WTC11 (cell line): ENCODE data around the gene RNF212. TPM values are rescaled to one million over a fixed set of nuclear protein-coding genes. Genes with fewer than 3 reads are reported as not detected.
A peak's percentile ranks its signal among the peaks of the same experiment; 100 is the strongest.

ENCODE experiments used
- ATAC-seq: fragments of 200-7000 bp; cut with Tn5 transposase; 2 replicates; pipeline ENCODE4 v1.10.0; 2021; ENCODE audit warnings: mild to moderate bottlenecking, moderate library complexity
- CTCF ChIA-PET: fragments of 300-600 bp; sonication (Branson Sonifier 250); formaldehyde crosslinking; loops from one replicate; lab custom pipeline; 2021; ENCODE audit warnings: antibody characterized with exemption; lab: Charles Lee
- POLR2A ChIA-PET: fragments of 350-600 bp; sonication (Branson Sonifier 250); formaldehyde crosslinking; loops from one replicate; lab custom pipeline; 2021; ENCODE audit warnings: antibody characterized with exemption; lab: Charles Lee
- DNase-seq: peaks from one replicate; pipeline ENCODE4 v3.0.0; 2021; ENCODE audit warnings: low spot score
- H3K27ac Mint-ChIP-seq: 2 replicates; pipeline ENCODE4 v1.8.0; 2021; ENCODE audit warnings: mixed read lengths
- H3K27me3 Mint-ChIP-seq: 2 replicates; pipeline ENCODE4 v1.8.0; 2021; ENCODE audit warnings: low read depth, mild to moderate bottlenecking, moderate library complexity, mixed read lengths
- H3K36me3 Mint-ChIP-seq: 2 replicates; pipeline ENCODE4 v1.8.0; 2021; ENCODE audit warnings: mixed read lengths
- H3K4me1 Mint-ChIP-seq: 2 replicates; pipeline ENCODE4 v1.8.0; 2022; ENCODE audit warnings: mixed read lengths
- H3K4me3 Mint-ChIP-seq: 2 replicates; pipeline ENCODE4 v1.8.0; 2021; ENCODE audit warnings: mild to moderate bottlenecking, moderate library complexity, mixed read lengths
- H3K9me3 Mint-ChIP-seq: 2 replicates; pipeline ENCODE4 v1.8.0; 2021; ENCODE audit warnings: mixed read lengths
- AR ChIP-seq: fragments of 250-450 bp; sonication (Bioruptor Pico); IDR thresholded peaks from 2 replicates; pipeline ENCODE4 v1.9.0; 2021; ENCODE audit warnings: mild to moderate bottlenecking
- CTCF ChIP-seq: fragments of 200-600 bp; IDR thresholded peaks from 2 replicates; pipeline ENCODE4 v1.8.0; 2022; ENCODE audit warnings: antibody characterized with exemption
- FOXK1 ChIP-seq: sonication (generic); formaldehyde crosslinking; IDR thresholded peaks from 2 replicates; pipeline ENCODE4 v1.8.0; 2022; ENCODE audit warnings: mild to moderate bottlenecking, moderate library complexity, missing genetic modification reagents
- GABPB1 ChIP-seq: sonication (generic); formaldehyde crosslinking; IDR thresholded peaks from 2 replicates; pipeline ENCODE4 v1.8.1; 2023; ENCODE audit warnings: mild to moderate bottlenecking, missing genetic modification reagents
- SMAD4 ChIP-seq: sonication (generic); formaldehyde crosslinking; IDR thresholded peaks from 2 replicates; pipeline ENCODE4 v1.8.0; 2022; ENCODE audit warnings: mild to moderate bottlenecking, missing genetic modification reagents
- ZNF121 ChIP-seq: sonication (generic); formaldehyde crosslinking; IDR thresholded peaks from 2 replicates; pipeline ENCODE4 v1.8.0; 2023; ENCODE audit warnings: missing genetic modification reagents
- ZNF263 ChIP-seq: sonication (generic); formaldehyde crosslinking; IDR thresholded peaks from 2 replicates; pipeline ENCODE4 v1.8.1; 2022; ENCODE audit warnings: low read depth, mild to moderate bottlenecking, moderate library complexity, missing genetic modification reagents
- ZNF317 ChIP-seq: sonication (generic); formaldehyde crosslinking; IDR thresholded peaks from 2 replicates; pipeline ENCODE4 v1.8.1; 2023; ENCODE audit warnings: low read depth, mild to moderate bottlenecking, moderate library complexity, missing genetic modification reagents, borderline replicate concordance
- total RNA-seq: library from RNA; stranded (reverse); gene quantifications from 3 replicates; pipeline ENCODE4 v1.2.3, GENCODE V29; 2021
- TF ChIP-seq, protein P1 (sequence below): sonication (generic); formaldehyde crosslinking; IDR thresholded peaks from 2 replicates; pipeline ENCODE4 v1.8.1; 2022; ENCODE audit warnings: low read depth, mild to moderate bottlenecking, moderate library complexity, missing genetic modification reagents, borderline replicate concordance
- TF ChIP-seq, protein P2 (sequence below): sonication (generic); formaldehyde crosslinking; IDR thresholded peaks from 2 replicates; pipeline ENCODE4 v1.8.1; 2022; ENCODE audit warnings: missing genetic modification reagents, borderline replicate concordance

RNF212 gene
- total RNA-seq, 1 experiment from 2014 or later, result 1.0 TPM

DNA sequence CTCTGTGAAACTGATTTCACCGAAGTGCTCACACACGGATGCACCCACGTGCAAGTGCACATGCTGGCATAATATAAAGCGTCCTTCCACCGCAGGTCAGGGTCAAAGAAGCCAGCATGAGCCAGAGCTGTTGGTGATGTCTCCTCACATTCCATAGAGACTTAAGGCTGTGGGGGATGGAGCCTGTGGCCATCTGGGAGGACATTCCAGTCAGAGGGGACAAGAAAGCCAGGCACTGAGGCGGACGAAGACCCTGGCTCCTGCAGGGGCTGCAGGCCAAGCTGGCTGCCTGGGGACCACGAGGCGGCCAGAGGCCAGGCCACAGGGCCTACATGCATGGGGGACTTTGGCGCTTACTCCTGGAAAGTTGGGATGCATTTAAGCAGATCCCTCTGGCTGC, 7.7 kb downstream of the RNF212 start:
- TF ChIP-seq, protein P1, sequence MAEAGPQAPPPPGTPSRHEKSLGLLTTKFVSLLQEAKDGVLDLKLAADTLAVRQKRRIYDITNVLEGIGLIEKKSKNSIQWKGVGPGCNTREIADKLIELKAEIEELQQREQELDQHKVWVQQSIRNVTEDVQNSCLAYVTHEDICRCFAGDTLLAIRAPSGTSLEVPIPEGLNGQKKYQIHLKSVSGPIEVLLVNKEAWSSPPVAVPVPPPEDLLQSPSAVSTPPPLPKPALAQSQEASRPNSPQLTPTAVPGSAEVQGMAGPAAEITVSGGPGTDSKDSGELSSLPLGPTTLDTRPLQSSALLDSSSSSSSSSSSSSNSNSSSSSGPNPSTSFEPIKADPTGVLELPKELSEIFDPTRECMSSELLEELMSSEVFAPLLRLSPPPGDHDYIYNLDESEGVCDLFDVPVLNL (CRISPR knock-in tag), result no peak
- TF ChIP-seq ZNF121, result no peak
- TF ChIP-seq SMAD4 (CRISPR knock-in tag), result no peak
- no peak for TF ChIP-seq AR (CRISPR knock-in tag)
- no peak for TF ChIP-seq CTCF
- peaks cover 8% of the 10 kb centered on the region; the same call in 1 of the 2 replicates for H3K9me3 Mint-ChIP-seq
- ChIA-PET CTCF (interaction anchor here (1.4 to 2.3 kb wide), 4 partner anchors 9 to 26 kb away, joined by 3 to 10 read pairs (median 6); no protein-coding TSS in a partner anchor), POLR2A (no interaction called here)
- no peak overlapping the region for H3K4me3 Mint-ChIP-seq
- H3K27ac Mint-ChIP-seq, result no peak overlapping the region
- ATAC-seq, result no peak
- 0 out of 2 replicates have a peak, but pooled peaks cover 9% of the 10 kb centered on the region for H3K4me1 Mint-ChIP-seq
- peaks cover 2% of the 10 kb centered on the region; the same call in 1 of the 2 replicates for H3K27me3 Mint-ChIP-seq
- DNase-seq, result no peak
- H3K36me3 Mint-ChIP-seq, result no peaks in the 10 kb centered on the region

GRCh38 chr4:1105067-1105466, 8.3 kb downstream of the RNF212 start:
- CTCF ChIA-PET, result interaction anchor here (0.8 to 2.3 kb wide), 7 partner anchors 10 to 53 kb away, joined by 3 to 10 read pairs (median 3); no protein-coding TSS in a partner anchor
- POLR2A ChIA-PET, result no interaction called here
- peaks cover 8% of the 10 kb centered on the region; the same call in 1 of the 2 replicates for H3K9me3 Mint-ChIP-seq
- TF ChIP-seq, protein P2, sequence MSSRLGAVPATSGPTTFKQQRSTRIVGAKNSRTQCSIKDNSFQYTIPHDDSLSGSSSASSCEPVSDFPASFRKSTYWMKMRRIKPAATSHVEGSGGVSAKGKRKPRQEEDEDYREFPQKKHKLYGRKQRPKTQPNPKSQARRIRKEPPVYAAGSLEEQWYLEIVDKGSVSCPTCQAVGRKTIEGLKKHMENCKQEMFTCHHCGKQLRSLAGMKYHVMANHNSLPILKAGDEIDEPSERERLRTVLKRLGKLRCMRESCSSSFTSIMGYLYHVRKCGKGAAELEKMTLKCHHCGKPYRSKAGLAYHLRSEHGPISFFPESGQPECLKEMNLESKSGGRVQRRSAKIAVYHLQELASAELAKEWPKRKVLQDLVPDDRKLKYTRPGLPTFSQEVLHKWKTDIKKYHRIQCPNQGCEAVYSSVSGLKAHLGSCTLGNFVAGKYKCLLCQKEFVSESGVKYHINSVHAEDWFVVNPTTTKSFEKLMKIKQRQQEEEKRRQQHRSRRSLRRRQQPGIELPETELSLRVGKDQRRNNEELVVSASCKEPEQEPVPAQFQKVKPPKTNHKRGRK (CRISPR knock-in tag), result no peak
- peak; percentile 33; the same call in 1 of the 2 replicates for TF ChIP-seq ZNF263 (CRISPR knock-in tag)
- no peak overlapping the region for H3K27ac Mint-ChIP-seq
- no peak overlapping the region for H3K4me3 Mint-ChIP-seq
- no peaks in the 10 kb centered on the region for H3K36me3 Mint-ChIP-seq
- H3K4me1 Mint-ChIP-seq, result 0 out of 2 replicates have a peak, but pooled peaks cover 6% of the 10 kb centered on the region
- no peaks in the 10 kb centered on the region for H3K27me3 Mint-ChIP-seq
- DNase-seq, result no peak
- ATAC-seq, result peak; percentile 30; the same call in 1 of the 2 replicates

GRCh38 chr4:1104647-1105046, 8.7 kb downstream of the RNF212 start:
- no peak for ATAC-seq
- no peaks in the 10 kb centered on the region for H3K27me3 Mint-ChIP-seq
- TF ChIP-seq FOXK1 (CRISPR knock-in tag), result no peak
- H3K36me3 Mint-ChIP-seq, result no peaks in the 10 kb centered on the region
- CTCF ChIA-PET, result interaction anchor here (0.8 to 2.3 kb wide), 6 partner anchors 10 to 52 kb away, joined by 3 to 10 read pairs (median 3); no protein-coding TSS in a partner anchor
- POLR2A ChIA-PET, result no interaction called here
- peaks cover 8% of the 10 kb centered on the region; the same call in 1 of the 2 replicates for H3K9me3 Mint-ChIP-seq
- 0 out of 2 replicates have a peak, but pooled peaks cover 2% of the 10 kb centered on the region for H3K4me1 Mint-ChIP-seq
- H3K4me3 Mint-ChIP-seq, result no peak overlapping the region
- DNase-seq, result no peak
- no peak overlapping the region for H3K27ac Mint-ChIP-seq

GRCh38 chr4:1099684-1100335, 13.6 kb downstream of the RNF212 start:
- POLR2A ChIA-PET, result no interaction called here
- no peak overlapping the region for H3K27ac Mint-ChIP-seq
- TF ChIP-seq ZNF317 (CRISPR knock-in tag) (no peak), GABPB1 (CRISPR knock-in tag) (no peak)
- TF ChIP-seq, all 79 proteins: peak for 0
- no peaks in the 10 kb centered on the region for H3K27me3 Mint-ChIP-seq
- CTCF ChIA-PET, result no interaction called here
- no peak overlapping the region for H3K4me3 Mint-ChIP-seq
- no peak for DNase-seq
- no peak for ATAC-seq
- H3K36me3 Mint-ChIP-seq, result no peaks in the 10 kb centered on the region
- peaks cover 8% of the 10 kb centered on the region; the same call in 1 of the 2 replicates for H3K9me3 Mint-ChIP-seq
- no peaks in the 10 kb centered on the region for H3K4me1 Mint-ChIP-seq
